SJSA1 (cell line): Measurements from ENCODE around the gene GNG4. TPM values are rescaled to one million over a fixed set of nuclear protein-coding genes. Genes with fewer than 3 reads are reported as not detected.
"Not testable (repeated sequence)": the region's sequence is repeated elsewhere in the genome, so short reads cannot be mapped to it uniquely, and the experiment has no call there.

Source experiments
- DNase-seq, 2 experiments: peaks; one replicate each; pipeline ENCODE4 v3.0.0-alpha.2; 2015 to 2020; ENCODE audit warnings: low spot score in 2 of 2, low read depth in 1 of 2
- H3K27ac ChIP-seq: fragments of 250-450 bp; sonication (Bioruptor Pico); 2 replicates; pipeline ENCODE4 v1.5.1; 2020; ENCODE audit warnings: mild to moderate bottlenecking, moderate library complexity
- H3K27me3 ChIP-seq: fragments of 250-450 bp; sonication (Bioruptor Pico); replicated peaks from 2 replicates; pipeline ENCODE4 v1.5.1; 2020; ENCODE audit warnings: mild to moderate bottlenecking, moderate library complexity
- H3K36me3 ChIP-seq: fragments of 250-450 bp; sonication (Bioruptor Pico); 2 replicates; pipeline ENCODE4 v1.5.1; 2020; ENCODE audit warnings: mild to moderate bottlenecking
- H3K4me1 ChIP-seq: fragments of 250-450 bp; sonication (Bioruptor Pico); replicated peaks from 2 replicates; pipeline ENCODE4 v1.6.1; 2021; ENCODE audit warnings: mild to moderate bottlenecking
- H3K4me3 ChIP-seq: fragments of 250-450 bp; sonication (Bioruptor Pico); 2 replicates; pipeline ENCODE4 v1.5.1; 2020; ENCODE audit warnings: mild to moderate bottlenecking
- H3K9me3 ChIP-seq: fragments of 250-450 bp; sonication (Bioruptor Pico); replicated peaks from 2 replicates; pipeline ENCODE4 v1.5.1; 2020; ENCODE audit warnings: mild to moderate bottlenecking
- total RNA-seq: library from RNA; depleted of rRNA; stranded (reverse); fragments of >200 nt; shearing (Covaris generic); gene quantifications from 2 replicates; pipeline ENCODE4 v1.2.3, GENCODE V29; 2014

GNG4 gene
- total RNA-seq, 1 experiment from 2014 or later = 2.3 TPM

DNA sequence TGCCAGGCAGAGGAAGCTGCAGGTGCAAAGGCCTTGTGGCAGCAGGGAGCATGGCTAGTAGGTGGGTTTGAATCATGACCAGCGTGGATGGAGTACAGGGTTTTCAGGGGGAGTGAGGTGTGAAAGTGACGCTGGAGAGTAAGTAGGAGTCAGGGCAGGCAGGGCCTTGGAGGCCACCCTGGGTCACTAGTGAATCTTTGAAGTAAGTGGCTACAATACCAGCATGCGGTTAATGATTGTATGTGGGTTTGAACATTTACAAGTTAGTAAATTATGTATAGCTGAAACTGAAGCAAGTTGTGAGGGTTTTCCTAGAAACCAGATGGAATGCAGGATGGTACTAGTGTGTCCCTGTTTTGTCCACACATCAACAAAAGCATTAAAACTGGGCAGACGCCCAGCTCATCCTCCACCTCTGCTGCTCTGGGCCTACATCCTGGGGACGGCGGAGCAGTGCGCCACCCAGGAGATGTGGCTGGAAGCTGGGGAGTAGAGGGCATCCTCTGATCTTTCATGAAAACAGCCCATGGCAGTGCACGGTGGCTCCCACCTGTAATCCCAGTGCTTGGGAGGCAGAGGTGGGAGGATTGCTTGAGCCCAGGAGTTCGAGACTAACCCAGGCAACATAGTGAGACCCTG is 104.2 kb downstream of the GNG4 start:
- Histone ChIP-seq H3K27ac (no peak overlapping the region), H3K4me3 (no peak overlapping the region), H3K4me1 (no peaks in the 10 kb centered on the region), H3K27me3 (no peaks in the 10 kb centered on the region), H3K36me3 (no peaks in the 10 kb centered on the region), H3K9me3 (no peaks in the 10 kb centered on the region)
- no peak for DNase-seq

DNA sequence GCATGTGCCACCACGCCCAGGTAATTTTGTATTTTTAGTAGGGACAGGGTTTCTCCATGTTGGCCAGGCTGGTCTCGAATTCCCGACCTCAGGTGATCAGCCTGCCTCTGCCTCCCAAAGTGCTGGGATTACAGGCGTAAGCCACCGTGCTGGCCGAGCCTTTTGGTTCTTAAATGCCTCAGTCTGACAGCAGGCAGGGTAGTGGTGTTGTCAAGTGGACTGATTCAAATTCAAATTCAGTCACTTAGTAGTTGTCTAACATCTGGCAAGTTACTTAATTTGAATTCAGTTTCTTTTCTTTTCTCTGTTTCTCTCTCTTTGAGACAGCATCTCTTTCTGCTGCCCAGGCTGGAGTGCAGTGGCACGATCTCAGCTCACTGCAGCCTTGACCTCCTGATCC is 106.7 kb downstream of the GNG4 start:
- H3K4me1 ChIP-seq, H3K27ac ChIP-seq, H3K4me3 ChIP-seq, DNase-seq, H3K36me3 ChIP-seq, H3K27me3 ChIP-seq, H3K9me3 ChIP-seq: not testable (repeated sequence)

DNA sequence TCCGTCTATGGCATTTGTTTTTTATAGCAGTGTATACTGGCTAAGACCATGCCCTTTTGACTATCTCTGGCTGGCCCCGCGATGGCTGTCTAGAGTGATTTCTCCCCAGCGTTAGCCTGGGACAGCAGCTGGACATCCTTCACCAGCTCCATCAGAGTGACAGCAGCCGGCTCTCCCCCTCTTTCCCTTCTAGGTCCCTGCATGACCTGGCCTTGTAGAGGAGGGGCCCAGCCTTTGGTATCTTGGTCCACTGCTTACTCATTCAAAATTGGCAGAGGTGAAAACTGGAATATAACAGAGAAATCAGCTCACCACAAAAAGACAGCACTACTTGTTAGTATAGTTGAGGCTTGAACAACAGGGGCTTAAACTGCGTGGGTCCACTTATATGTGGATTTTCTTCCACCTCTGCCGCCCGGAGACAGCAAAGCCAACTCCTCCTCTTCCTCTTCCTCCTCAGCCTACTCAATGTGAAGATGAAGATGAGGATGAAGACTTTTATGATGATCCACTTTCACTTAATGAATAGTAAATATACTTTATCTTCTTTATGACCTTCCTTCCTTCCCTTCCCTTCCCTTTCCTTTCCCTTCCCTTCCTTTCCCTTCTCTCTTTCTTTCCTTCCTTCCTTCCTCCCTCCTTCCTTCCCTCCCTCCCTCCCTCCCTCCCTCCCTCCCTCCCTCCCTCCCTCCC is 116.0 kb downstream of the GNG4 start:
- peaks cover 7% of the 10 kb centered on the region for H3K9me3 ChIP-seq
- no peaks in the 10 kb centered on the region for H3K27me3 ChIP-seq
- H3K4me3 ChIP-seq = no peak overlapping the region
- peaks cover 15% of the 10 kb centered on the region for H3K4me1 ChIP-seq
- H3K36me3 ChIP-seq = no peaks in the 10 kb centered on the region
- no peak overlapping the region for H3K27ac ChIP-seq
- DNase-seq = no peak

DNA sequence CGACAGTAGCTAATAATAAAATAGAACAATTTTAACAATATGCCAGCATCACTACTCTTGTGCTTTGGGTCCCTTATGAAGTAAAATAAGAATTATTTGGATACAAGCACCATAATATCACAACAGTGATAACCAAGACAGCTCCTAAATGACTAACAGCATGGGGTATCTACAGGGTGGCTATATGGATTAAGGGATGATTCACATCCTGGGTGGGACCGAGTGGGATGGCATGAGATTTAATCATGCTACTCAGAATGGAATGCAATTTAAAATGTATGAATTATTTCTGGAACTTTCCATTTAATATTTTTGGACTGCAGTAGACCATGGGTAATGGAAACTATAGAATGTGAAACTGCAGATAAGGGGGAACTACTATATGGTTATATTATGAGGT is 117.2 kb downstream of the GNG4 start:
- peaks cover 7% of the 10 kb centered on the region for H3K9me3 ChIP-seq
- H3K4me3 ChIP-seq = no peak overlapping the region
- peaks cover 19% of the 10 kb centered on the region for H3K4me1 ChIP-seq
- DNase-seq = peak in 1 of 2 experiments; percentile 16
- no peaks in the 10 kb centered on the region for H3K27me3 ChIP-seq
- H3K36me3 ChIP-seq = no peaks in the 10 kb centered on the region
- H3K27ac ChIP-seq = peak overlapping the region; percentile 72

DNA sequence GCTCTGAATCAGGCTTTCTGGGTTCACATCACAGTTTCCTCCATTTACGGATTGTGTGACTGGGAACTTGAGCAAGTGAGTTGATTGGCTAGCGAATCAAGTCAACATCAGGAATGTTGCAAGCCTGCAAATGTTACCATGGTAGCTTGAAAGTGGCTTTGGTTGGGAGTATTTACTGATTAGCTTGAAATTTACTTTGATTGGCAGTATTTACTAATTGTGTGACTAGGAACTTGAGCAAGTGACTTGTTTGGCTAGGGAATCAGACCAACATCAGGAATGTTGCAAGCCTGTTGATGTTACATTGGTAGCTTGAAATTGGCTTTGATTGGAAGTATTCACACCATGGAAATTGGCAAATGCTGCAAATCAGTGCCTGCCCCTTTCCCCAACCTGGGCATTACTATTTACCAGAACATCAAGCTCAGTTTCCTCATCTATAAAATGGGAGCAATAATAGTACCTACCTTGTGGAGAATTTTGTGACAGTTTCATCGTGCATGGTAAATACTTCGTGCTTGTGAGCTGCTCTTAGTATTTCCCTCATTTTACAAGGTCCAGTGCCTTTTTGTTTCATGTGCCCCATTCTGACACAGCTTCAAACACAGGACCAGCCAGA is 122.3 kb downstream of the GNG4 start:
- no peaks in the 10 kb centered on the region for H3K36me3 ChIP-seq
- H3K27me3 ChIP-seq = no peaks in the 10 kb centered on the region
- DNase-seq = no peak
- peaks cover 7% of the 10 kb centered on the region for H3K9me3 ChIP-seq
- no peak overlapping the region for H3K27ac ChIP-seq
- no peak overlapping the region for H3K4me3 ChIP-seq
- H3K4me1 ChIP-seq = peaks cover 12% of the 10 kb centered on the region

DNA sequence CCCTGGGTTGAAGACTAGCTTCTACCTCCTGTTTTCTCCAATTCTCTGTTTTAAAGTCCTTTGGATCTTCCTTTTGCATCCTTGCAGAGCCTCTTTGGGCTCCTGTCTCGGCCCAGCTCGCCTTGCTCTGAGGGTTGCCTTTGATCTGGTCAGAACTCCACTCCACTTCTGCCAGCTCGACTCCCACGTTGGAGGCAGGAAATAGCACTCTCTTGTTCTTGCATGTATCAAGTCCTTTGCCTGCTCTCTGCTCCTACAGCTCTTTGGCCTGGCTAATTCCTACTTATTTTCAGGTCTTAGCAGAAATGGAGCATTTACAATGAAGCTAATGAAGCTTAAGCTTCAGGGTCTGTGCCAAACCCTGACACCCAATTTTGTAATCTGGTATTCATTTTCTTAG is 124.3 kb downstream of the GNG4 start:
- H3K36me3 ChIP-seq = no peaks in the 10 kb centered on the region
- no peak overlapping the region for H3K27ac ChIP-seq
- H3K9me3 ChIP-seq = no peaks in the 10 kb centered on the region
- H3K4me1 ChIP-seq = 0 out of 2 replicates have a peak, but pooled peaks cover 4% of the 10 kb centered on the region
- H3K27me3 ChIP-seq = no peaks in the 10 kb centered on the region
- no peak overlapping the region for H3K4me3 ChIP-seq
- DNase-seq = no peak

DNA sequence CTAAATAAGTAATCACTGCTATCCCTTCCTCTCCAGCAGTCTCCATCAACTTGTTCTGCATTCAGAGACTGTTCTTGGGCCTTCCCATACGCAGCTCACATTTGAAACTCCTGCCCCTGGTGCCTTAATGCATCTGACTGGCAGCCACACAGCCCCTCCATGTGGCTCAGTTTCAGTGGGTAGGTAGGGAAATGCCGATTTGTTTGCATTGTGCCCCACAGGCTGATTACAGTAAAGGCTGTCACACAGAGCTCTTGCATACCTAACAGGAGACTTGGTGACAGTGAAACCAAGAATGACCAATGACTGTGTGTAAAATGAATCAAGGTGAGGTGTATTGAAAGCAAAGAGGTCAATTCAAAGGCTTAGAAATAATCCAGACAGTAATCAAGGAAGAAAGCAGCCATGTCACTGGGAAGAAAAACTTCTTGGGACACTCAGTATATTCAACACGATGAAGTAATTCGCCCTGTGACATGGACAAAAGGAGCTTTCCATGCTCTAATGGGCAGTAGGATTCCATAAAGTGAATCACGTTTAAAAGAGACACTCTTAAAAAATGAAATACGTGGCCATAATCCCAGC is 132.6 kb downstream of the GNG4 start:
- H3K4me1 ChIP-seq = no peaks in the 10 kb centered on the region
- no peak for DNase-seq
- no peak overlapping the region for H3K4me3 ChIP-seq
- H3K9me3 ChIP-seq = no peaks in the 10 kb centered on the region
- H3K27me3 ChIP-seq = no peaks in the 10 kb centered on the region
- no peak overlapping the region for H3K27ac ChIP-seq
- H3K36me3 ChIP-seq = no peaks in the 10 kb centered on the region

DNA sequence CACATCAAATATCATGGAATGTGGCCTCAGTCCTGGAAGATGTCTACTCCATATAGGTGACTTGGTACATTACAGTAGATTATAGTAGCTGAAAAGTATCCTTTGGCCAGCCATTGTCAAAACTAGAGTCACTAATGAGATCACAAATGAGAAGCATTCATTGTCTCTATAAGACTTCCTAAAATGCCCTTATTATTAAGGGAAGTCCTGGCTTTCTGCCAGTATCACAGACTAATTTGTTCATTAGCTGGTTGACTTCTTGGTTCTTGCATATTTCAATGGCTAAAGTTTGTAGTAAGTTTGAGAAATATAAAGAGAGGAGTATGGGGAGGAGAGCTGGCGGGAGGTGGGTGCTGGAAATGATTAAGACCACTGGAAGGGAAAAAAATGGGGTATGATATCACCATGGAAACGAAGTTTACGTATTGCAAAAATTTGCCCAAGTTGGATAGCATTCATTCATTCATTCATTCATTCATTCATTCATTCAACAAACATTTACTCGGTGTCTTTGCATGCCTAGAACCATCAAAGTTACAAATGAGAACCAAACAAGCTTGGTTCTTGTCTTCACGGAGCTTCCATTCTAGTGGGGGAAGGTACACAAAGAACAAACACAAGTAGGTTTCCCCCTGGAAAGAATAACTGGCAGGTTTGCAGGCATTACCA is 133.6 kb downstream of the GNG4 start:
- Histone ChIP-seq H3K27ac (no peak overlapping the region), H3K9me3 (no peaks in the 10 kb centered on the region), H3K27me3 (no peaks in the 10 kb centered on the region), H3K36me3 (no peaks in the 10 kb centered on the region), H3K4me3 (no peak overlapping the region), H3K4me1 (no peaks in the 10 kb centered on the region)
- DNase-seq = no peak

DNA sequence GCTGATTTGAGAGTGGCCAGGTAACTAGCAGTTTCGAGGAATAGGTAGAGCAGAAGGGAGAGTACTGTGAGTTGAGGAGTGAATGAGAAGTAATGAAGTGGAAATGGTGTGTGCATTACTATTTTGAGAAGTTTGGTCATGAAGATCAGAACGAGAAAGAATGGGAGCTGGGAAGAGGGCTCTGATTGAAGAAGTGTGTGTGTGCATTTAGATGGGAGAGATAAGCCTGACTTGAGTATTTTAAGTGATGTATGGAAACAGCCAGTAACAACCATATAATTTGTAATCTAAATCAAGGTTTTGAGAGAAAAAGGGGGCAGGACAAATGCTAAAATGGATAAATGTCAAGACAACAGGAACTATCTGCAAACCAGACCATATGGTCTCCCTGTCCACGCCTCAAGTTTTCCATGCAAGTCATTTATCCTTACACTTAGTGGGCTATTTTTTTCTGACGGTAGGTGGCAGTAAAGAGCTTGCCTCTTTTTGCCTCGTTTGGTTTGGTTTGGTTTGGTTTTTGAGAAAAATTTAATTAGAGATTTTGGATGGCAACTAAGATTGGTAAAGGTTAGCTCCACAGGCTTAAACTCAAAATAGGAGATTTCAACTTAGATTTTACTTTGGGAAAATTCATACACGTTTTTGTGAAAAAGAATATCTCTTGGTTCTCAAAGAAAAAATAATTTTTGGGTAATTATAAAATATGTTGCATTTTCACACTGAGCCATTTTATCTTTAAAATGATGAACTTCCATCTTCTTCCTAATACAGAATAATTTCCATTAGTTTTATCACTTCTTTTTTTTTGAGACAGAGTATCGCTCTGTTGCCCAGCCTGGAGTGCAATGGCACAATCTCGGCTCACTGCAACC is 135.9 kb downstream of the GNG4 start:
- H3K27ac ChIP-seq = no peak overlapping the region
- H3K4me3 ChIP-seq = no peak overlapping the region
- peak in 1 of 2 experiments; percentile 76 for DNase-seq
- no peaks in the 10 kb centered on the region for H3K27me3 ChIP-seq
- H3K9me3 ChIP-seq = no peaks in the 10 kb centered on the region
- H3K4me1 ChIP-seq = no peaks in the 10 kb centered on the region
- no peaks in the 10 kb centered on the region for H3K36me3 ChIP-seq

DNA sequence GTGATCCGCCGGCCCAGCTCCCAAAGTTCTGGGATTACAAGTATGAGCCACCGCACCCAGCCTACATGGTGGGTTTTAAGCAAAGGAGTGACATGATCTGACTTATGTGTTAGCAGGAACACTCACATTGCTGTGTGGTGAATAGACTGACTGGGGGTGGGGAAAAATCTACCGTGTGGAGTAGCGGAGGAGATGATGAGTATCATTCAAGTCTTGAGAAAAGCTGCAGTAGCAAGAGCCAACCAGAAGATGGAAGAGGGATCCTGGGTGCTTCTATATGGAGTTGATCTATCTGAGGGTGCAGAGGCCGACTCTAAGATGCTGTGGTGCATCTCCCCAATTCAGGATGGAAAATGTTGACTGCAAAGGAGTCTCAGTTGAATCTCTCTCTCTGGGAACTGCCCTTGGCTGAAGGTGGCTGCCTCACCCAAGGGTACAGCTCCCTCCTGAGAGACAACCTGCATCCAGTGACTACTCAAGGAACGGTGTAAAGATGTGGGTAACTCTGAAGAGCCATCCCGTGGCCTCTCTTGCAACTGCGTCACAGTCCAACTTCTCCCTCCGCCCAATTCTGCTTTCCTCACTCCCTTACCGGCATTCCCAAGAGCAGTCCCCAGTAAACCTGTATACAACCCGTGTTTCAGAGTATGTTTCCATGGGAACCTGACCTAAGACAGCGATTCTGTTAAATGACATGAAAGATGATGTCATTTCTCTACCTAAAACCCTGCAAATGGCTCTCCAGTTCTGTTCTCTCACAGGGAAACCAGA is 137.9 kb downstream of the GNG4 start:
- Histone ChIP-seq H3K4me1 (no peaks in the 10 kb centered on the region), H3K4me3 (no peak overlapping the region), H3K27me3 (no peaks in the 10 kb centered on the region), H3K27ac (no peak overlapping the region), H3K36me3 (no peaks in the 10 kb centered on the region), H3K9me3 (no peaks in the 10 kb centered on the region)
- DNase-seq = no peak

DNA sequence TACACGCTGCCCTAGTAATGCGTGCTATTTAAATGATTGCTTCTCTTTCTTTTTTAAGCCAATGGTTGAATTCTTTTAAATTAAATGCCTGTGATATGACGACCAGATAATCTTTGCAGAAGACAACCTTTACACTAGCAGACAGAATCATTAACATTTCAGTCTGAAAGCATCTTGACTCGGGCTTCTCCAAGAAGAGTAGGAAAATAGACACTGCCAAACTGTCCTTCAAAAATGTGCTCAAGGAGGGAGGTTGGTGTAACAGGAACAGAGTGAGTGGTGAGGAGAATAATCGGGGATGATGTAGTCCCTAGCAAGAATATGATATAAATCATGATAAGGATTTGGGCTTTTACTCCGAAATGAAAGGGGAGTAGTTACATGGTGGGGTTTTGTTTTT is 138.8 kb downstream of the GNG4 start:
- no peaks in the 10 kb centered on the region for H3K9me3 ChIP-seq

DNA sequence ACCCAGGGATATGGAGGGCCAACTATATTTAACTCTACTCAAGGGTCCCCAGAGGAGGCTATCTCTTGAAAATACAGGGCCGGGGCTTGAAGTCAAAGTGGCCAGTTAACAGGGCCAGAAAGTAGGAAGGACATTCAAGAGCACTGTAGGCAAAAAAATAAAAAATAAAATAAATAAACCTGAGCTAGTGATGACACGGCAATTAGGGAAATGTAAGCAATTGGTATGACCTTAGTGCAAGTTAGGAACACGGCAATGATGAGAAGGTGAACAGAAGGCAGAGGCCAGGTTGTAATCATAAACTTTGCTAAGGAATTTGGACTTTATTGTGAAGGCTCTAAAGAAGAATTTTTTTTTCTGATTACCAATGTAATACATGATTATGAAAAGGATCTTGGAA is 142.0 kb downstream of the GNG4 start:
- no peak overlapping the region for H3K27ac ChIP-seq
- DNase-seq = no peak

More for the DNA sequence above, 138.8 kb downstream of the GNG4 start:
- Histone ChIP-seq H3K27ac (no peak overlapping the region), H3K36me3 (no peaks in the 10 kb centered on the region), H3K4me1 (peaks cover 6% of the 10 kb centered on the region; the same call in 1 of the 2 replicates), H3K27me3 (no peaks in the 10 kb centered on the region), H3K4me3 (no peak overlapping the region)
- no peak for DNase-seq

More for the DNA sequence above, 142.0 kb downstream of the GNG4 start:
- 0 out of 2 replicates have a peak, but pooled peaks cover 7% of the 10 kb centered on the region for H3K36me3 ChIP-seq
- H3K4me1 ChIP-seq = peaks cover 6% of the 10 kb centered on the region; the same call in 1 of the 2 replicates
- no peak overlapping the region for H3K4me3 ChIP-seq
- no peaks in the 10 kb centered on the region for H3K9me3 ChIP-seq
- H3K27me3 ChIP-seq = no peaks in the 10 kb centered on the region
